GM18498 (cell line): ENCODE measurements around the gene NEK11.

Source experiments
- ATAC-seq: cut with Tn5 transposase; IDR thresholded peaks from one replicate; pipeline ENCODE4 v1.9.1; 2021; ENCODE audit warnings: mild to moderate bottlenecking, moderate library complexity; ENCODE audit not compliant: unreplicated experiment

The NEK11 gene

GRCh38 chr3:131114256-131114655, 87.6 kb downstream of the NEK11 start:
- no peak for ATAC-seq

GRCh38 chr3:131125684-131126083, 99.0 kb downstream of the NEK11 start:
- ATAC-seq = no peak

DNA sequence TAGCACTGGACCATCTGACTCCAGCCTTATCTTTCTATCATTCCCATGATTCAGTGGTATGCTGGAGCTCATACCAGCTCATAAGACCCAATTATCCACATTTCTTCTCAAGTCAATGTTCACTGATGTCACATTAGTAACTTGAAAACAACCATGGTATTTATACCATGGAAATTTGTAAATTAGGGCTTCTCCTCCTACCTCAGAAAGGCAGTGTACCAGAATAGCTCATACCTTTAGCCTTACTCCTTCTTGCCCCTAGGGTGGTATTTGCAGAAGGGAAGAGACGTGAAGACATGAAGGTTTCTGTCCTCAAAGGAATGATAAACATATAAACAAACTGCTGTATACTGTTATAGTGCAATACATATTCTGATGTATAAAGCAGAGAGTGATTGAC, 114.2 kb downstream of the NEK11 start:
- no peak for ATAC-seq

DNA sequence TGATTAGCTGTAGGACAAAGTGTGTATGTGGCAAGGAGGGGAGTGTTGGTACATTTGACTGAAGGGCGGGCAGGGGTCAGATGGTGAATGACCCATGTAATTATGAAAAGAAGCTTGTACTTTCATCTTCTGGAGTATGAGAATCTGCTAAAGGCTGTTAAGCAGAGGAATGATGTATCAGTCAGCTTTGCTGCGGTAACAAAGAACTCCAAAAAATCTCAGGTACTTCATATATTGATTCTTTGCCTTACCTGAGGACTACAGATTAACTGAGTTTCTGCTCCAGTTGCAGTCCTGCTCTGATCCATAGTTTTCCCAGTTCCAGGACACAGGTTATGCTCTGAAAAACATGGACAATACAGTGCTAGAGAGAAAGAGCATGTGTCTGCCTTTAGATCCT, 115.1 kb downstream of the NEK11 start:
- no peak for ATAC-seq

- ATAC-seq = no peak
These were observed 115.9 kb downstream of the NEK11 start for GRCh38 chr3:131142580-131142979.

GRCh38 chr3:131143802-131144201, 117.1 kb downstream of the NEK11 start:
- no peak for ATAC-seq

- no peak for ATAC-seq
These were observed 120.9 kb downstream of the NEK11 start for GRCh38 chr3:131147534-131147933.

DNA sequence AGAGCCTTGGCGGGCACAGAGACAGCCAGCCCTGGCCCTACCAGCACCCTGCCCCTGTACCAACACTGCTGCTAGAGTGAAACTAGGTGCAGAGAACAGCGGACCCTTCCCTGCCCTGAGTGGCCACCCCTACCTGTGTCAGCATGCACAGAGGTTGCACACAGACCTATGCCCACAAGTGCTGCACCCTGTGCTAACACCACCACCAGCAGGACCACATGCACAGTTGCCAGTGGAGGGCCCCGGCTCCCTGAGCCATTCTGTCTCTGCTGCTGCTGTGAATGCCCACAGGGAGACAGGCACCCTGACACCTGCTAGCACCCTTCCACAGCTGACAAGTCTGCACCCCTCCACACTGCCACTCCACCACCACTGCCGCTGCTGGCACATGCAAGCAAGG, 131.8 kb downstream of the NEK11 start:
- ATAC-seq = no peak

DNA sequence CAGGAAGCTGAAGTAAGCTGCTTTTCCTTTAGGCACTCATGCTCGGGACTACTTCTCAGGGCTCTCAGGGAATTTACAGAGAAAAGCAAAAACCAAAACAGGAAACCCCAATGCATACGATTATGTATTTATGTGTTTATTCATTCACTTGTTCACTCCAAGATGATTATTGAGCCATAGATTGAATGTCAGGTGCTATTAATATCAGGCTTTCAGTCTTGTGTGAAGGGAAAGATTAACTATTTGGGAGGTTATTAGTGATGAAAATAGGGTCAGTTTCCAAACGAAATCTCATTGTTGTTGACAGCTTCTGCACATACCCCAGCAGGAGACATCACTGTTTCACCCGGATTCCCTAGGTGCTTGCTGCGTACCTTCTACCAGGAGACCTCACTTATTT, 135.8 kb downstream of the NEK11 start:
- ATAC-seq = no peak

DNA sequence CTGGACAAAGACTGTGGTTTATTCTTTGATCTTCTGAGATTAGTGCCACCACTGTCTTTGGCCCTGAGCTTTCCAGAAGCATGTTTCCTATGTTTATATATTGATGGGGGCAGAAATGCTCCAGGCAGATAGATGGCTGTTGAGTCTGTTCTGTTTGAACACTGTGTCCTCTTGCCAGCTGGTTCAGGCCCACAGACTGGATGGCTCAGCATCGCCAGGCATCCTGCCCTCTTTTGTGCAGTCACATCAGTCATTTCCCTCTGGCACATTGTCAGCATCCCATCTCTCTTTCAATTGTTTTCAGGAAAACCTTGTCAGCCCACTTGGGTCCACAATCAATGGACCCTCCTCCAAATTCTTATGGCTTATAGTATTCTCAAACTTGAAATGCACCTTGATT, 141.2 kb downstream of the NEK11 start:
- ATAC-seq = no peak

DNA sequence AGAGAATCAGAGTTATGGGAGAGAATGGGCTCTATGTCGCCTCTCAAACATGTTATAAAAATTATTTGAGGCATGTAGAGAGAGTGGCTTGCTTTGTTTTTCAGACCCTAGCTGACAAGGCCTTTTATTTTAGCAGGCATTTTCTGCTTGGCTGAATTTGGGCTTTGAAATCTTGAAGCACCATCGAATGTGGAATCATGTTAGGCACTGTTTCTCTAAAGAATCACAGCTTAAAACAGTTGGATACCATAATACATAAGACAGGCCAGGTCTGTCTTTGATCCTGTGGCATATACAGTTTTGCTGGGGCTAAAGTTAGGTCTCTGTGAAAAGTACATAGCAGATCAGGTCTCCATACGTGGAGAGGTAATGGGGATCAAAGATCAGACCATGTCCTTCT, 142.7 kb downstream of the NEK11 start:
- ATAC-seq = no peak

DNA sequence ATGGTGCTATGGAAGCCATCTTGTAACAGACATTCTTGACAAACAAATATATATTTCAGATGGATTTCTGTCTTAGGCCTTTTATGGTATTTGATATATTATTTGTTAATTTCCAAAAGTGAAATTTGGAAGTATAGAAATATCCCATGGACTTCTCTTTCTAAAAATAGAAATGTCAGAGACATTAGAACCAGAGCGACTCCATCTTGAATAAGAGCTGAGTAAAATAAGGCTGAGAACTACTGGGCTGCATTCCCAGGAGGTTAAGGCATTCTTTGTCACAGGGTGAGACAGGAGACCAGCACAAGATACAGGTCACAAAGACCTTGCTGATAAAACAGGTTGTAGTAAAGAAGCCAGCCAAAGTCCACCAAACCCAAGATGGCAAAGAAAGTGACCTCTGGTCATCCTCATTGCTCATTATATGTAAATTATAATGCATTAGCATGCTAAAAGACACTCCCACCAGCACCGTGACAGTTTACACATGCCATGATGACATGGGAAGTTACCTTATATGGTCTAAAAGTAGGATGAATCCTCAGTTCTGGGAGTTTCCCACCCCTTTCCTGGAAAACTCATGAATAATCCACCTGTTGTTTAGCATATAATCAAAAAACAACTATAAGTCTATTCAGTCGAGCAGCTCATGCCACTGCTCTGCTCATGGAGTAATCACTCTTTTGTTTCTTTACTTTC, 146.0 kb downstream of the NEK11 start:
- no peak for ATAC-seq

GRCh38 chr3:131174752-131175151, 148.1 kb downstream of the NEK11 start:
- peak; percentile 97 for ATAC-seq

DNA sequence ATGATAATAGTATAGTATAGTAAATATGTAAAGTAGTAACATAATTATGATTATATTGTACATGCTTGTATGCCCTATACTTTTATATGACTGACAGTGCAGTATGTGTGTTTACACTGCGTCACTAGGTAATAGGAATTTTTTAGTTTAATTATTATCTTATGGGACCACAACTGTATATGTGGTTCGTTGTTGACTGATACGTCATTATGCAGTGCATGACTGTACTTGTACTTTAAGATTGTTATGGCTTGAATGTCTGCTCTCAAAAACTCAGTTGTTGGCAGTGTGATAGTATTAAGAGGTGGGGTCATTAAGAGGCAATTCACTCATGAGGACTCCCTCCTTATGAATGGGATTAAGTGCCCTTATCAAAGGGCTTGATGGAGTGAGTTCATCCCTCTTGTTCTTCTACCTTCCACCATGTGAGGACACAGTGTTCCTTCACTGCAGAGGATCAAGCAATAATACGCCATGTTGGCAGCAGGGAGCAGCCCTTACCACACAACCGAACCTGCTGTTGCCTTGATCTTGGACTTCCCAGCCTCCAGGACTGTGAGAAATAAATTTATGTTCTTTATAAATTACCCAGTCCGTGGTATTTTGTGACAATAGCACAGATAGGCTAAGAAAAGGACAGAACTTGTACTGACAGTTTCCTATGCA, 152.2 kb downstream of the NEK11 start:
- no peak for ATAC-seq

DNA sequence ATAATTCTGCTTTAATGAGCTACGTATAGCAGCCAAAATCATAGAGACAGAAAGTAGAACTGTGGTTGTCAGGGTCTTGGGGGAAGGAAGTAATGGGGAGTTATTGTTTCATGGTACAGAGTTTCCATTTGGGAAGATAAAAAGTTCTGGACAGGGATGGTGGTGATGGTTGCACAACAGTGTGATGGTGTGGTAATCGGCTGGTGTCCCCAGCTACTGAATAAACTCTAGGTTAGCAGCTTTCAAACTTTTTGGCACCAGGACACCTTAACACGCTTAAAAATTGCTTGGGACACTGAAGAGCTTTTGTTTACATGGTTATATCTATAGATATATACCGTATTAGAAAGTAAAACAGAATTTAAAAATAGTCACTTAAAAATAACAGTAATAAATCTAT, 166.0 kb downstream of the NEK11 start:
- ATAC-seq = no peak

DNA sequence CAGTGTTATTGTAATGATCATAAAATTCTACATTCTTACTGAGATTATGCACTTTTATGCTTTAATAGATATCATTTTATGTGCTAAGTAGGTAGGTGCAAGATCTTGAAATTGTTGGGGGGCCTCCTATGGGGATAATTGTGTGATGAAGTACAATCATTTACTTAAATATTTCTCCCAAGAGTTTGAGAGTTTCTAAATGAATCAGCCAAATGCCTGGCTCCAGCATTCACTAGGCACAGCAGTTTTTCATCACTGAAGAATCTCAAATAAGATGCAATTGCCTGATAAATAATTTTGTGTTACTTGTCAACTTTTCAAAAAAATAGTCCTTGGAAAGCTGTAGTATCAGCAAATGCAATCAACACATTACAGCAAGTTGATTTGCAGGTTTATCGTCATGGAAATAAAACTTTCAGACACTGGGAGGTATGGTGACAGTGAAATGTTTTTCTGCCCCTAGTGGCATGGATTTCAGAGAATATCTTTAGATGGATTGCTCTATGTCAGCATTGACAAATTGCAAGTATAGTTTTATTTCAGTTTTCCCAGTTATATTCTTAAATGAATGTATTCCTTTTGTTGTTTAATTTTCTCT, 167.1 kb downstream of the NEK11 start:
- no peak for ATAC-seq

DNA sequence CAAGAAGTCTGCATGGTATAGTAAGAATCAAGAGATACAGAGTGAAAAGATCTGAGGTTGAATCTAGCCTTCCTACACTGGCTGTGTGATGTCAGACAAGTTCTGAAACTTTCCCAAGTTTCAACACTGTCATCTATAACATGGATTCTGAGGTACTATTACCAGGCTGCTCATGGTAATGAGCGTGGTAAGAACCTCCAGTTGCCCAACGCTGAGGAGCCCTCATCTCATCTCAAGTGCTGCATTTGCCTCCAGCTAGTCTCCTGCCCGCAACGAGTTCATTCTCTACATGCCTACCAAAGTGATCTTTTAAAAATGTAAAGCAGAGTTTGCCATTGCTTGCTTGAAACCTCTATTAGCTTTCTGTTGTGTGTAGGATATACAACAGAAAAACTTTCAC, 168.1 kb downstream of the NEK11 start:
- ATAC-seq = no peak

DNA sequence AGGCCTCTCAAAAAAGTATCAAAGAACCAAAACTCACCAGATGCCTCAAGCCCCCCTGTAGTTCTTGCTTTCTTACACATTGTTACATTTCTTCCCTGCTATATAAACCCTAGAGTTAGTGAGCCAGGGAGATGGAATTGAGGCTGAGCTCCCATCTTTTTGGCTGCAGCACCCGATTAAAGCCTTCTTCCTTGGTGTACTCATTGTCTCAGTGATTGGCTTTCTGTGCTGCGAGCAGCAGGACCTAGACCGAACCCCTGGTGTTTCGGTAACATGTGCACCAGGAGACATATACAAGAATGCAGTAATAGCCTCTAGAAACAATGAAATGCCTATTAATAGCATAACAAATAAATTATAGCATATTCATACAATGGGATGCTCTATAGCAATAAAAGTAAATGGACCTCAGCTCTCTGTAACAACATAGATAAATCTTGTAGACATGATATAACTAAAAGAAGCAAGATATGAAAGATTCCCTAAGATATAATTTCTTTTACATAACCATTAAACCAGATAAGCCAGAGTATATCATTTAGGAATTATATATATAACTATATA, 174.0 kb downstream of the NEK11 start:
- no peak for ATAC-seq

DNA sequence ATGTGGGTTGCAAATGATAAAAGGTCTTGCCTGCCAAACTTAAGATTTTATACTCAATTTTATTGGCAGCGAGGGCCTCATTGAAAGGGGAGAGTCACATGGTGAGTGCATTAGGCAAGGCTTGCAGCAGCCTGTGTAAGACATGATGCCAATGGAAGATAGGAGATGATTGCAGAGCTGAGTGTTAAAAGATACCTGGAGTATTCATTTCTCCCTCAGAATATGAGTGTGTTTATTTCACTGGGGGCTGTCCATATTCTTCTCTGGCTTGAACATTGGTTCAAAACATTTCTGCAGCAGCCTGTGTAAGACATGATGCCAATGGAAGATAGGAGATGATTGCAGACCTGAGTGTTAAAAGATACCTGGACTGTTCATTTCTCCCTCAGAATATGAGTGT, 189.7 kb downstream of the NEK11 start:
- ATAC-seq = no peak

DNA sequence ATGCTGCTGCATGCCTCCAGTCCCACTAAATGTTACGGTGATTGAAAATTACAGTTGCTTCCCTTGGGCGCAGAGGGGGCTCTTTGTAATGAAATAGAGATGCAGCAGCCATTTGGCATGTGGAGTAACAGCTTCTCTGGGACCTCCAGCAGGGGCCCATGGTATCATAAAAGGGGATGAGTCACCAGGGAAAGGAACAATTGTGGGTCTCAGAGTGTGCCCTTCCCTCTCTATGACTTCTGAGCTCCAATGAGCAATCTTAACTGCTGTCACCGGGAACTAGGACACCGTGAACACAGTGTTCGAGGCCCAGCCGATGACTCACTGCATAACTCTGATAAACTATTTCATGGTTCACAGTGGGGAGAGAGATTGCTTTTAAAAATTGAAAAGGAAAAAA, 190.1 kb downstream of the NEK11 start:
- no peak for ATAC-seq

DNA sequence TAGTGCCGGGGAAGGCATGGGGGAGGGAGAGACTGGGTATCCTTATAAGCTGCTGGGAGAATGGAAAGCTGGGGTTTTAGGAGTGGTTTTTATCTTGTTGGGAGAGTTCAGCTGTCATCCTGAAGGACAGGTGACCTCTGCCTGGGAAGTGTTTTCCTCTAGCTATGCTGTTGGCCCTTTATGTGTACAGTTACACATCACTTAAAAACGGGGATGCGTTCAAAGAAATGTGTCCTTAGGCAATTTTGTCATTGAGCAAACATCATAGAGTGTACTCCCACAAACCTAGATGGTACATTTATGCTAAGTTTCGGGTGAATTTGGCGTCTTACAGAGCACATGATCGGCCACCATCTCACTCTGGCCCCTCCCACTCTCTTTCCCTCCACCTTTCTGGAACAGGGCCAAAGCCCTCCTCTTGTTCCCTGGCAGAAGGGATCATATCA, 190.6 kb downstream of the NEK11 start:
- no peak for ATAC-seq

DNA sequence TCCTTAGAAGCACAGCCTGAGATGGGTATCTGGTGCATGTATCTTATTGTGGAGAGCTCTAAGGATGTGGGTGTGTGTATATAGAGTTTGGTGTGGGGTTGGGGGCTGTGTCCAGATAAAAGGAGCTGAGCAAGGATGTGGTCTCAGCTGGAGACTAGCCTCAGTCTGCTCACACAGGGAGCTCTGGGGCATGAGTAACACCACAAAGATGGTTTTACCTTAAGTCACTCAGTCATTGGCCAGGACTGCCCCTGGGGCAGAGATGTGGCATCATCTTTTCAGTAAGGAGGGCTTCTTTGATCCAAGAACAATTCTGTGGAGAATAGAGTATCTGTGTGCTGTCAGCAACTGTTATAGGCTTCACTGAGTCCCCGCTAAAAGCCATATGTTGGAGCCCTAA, 191.5 kb downstream of the NEK11 start:
- ATAC-seq = no peak
